GM06990 (cell line): Measurements from ENCODE around the gene OR10H4.
"Not testable (repeated sequence)": the region's sequence is repeated elsewhere in the genome, so short reads cannot be mapped to it uniquely, and the experiment has no call there.

Source experiments
- DNase-seq: peaks from one replicate; pipeline ENCODE4 v3.0.0-alpha.2; 2011; ENCODE audit not compliant: insufficient read length; ENCODE audit errors: extremely low read depth
- H3K27me3 ChIP-seq: replicated peaks from 2 replicates; pipeline ENCODE4 v1.6.0; 2011; ENCODE audit warnings: low read length; ENCODE audit not compliant: control insufficient read depth, insufficient read depth
- H3K36me3 ChIP-seq: 2 replicates; pipeline ENCODE4 v1.5.1; 2011; ENCODE audit warnings: low read length; ENCODE audit not compliant: control insufficient read depth, insufficient read depth
- H3K4me3 ChIP-seq: replicated peaks from 2 replicates; pipeline ENCODE4 v1.5.1; 2011; ENCODE audit warnings: low read depth, mild to moderate bottlenecking, control low read depth, low read length
- CTCF ChIP-seq: IDR thresholded peaks from 2 replicates; pipeline ENCODE4 v1.5.1; 2011; ENCODE audit warnings: low read length, control low read depth, mild to moderate bottlenecking, inconsistent platforms; ENCODE audit not compliant: insufficient read depth, poor library complexity, severe bottlenecking

The OR10H4 gene

DNA sequence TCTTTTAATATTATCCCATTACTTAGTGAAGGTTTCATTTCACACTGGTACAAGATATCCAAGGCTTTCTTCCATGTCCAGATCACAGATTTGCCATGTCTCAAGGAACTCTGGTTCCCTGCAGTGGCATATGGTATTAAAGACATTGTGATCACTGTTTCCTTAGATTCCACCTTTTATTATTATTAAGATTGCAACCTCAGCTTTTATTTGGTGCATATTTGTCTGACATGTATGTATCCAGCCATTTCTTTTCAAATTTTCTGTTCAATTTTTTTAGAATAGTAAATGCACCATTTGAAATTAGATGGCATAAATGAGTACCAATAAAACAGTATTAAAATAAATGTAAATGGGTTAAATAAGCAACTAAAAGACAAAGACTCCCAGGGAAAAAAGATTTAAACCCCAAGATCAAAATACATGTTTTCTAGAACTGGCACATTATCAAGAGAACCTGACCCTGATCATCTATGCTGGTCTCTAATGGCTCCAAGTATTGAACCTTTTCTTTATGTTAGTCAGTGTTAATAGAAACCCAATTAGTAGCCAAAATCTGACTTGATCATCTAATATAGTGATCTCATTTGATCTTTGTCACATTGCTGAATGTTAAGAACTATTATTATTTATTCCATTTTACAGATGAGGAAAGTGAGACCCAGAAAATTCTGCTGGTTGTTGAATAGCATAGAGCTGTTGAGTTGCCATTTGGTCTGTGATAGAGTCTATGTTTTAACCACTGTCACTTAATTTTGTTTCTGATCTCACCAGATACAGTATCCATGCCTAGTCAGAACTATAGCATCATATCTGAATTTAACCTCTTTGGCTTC is at the start of gene OR10H4:
Gene OR10H4, plus strand, starts transcription at position 786 of the 836 bp plus-strand sequence. Its CDS starts 0 bp downstream, at position 786.
- Histone ChIP-seq H3K27me3 (no peaks in the 10 kb centered on the region), H3K36me3 (no peaks in the 10 kb centered on the region), H3K4me3 (no peak within 1 kb of the TSS)
- no peak for TF ChIP-seq CTCF
- DNase-seq, result no peak

DNA sequence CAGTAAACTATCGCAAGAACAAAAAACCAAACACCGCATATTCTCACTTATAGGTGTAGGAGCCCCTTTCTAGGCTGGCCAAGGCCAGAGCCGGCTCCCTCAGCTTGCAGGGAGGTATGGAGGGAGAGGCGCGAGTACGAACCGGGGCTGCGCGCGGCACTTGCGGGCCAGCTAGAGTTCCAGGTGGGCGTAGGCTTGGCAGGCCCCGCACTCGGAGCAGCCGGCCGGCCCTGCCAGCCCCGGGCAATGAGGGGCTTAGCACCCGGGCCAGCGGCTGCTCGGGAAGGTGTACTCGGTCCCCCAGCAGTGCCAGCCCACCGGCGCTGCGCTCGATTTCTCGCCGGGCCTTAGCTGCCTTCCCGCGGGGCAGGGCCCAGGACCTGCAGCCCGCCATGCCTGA is 49.2 kb upstream of the OR10H4 start:
- H3K4me3 ChIP-seq, H3K27me3 ChIP-seq, H3K36me3 ChIP-seq, DNase-seq: not testable (repeated sequence)

DNA sequence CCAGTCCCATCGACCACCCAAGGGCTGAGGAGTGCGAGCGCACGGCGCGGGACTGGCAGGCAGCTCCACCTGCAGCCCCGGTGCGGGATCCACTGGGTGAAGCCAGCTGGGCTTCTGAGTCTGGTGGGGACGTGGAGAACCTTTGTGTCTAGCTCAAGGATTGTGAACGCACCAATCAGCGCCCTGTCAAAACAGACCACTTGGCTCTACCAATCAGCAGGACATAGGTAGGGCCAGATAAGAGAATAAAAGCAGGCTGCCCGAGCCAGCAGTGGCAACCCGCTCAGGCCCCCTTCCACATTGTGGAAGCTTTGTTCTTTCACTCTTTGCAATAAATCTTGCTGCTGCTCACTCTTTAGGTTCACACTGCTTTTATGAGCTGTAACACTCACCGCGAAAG is 48.8 kb upstream of the OR10H4 start:
- not testable (repeated sequence) for H3K27me3 ChIP-seq, H3K4me3 ChIP-seq, DNase-seq

DNA sequence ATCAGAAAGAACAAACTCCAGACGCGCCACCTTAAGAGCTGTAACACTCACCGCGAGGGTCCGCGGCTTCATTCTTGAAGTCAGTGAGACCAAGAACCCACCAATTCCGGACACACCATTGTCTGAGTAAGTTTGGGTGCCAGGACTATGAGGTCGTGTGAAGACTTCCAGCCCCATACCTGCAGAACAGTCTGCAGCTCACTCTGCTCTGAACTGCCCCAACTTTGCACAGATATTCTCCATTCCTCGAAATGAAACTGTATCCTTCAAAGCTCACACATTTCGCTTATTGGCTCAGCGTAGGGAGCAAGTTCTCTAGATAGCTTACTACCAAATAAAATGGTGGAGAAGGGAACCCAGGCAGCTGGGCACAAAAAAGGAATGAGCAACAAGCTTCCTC is 48.3 kb upstream of the OR10H4 start:
- no peak for DNase-seq
- Histone ChIP-seq H3K36me3 (no peaks in the 10 kb centered on the region), H3K27me3 (no peaks in the 10 kb centered on the region), H3K4me3 (no peak overlapping the region)
- TF ChIP-seq CTCF, result no peak

More for the DNA sequence above, 48.8 kb upstream of the OR10H4 start:
- H3K36me3 ChIP-seq, result not testable (repeated sequence)

DNA sequence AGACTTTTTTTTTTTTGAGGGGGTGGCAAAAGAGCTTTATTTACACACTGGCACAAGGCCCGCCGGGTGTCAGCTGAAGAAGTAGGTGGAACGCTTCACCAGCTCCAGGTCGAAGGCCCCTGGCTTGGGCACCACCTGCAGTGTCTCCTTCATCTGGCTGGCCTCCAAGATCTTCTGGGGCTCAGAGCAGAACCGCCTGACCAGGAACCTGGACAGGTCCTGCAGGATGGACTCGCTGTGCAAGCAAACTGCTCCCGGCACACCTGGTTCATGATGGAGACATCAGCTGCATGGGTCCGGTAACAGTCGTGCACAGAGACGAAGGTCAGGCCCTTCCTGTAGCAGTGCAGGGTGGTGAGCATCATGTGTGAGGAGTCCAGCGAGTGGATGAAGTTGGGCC is 46.6 kb upstream of the OR10H4 start:
- H3K27me3 ChIP-seq, result no peaks in the 10 kb centered on the region
- H3K4me3 ChIP-seq, result no peak overlapping the region
- H3K36me3 ChIP-seq, result no peaks in the 10 kb centered on the region
- DNase-seq, result no peak
- TF ChIP-seq CTCF, result no peak

- not testable (repeated sequence) for DNase-seq, H3K36me3 ChIP-seq, H3K4me3 ChIP-seq, H3K27me3 ChIP-seq
Observed at GRCh38 chr19:15902898-15903297, 45.9 kb upstream of the OR10H4 start.

- Histone ChIP-seq H3K4me3 (no peak overlapping the region), H3K27me3 (no peaks in the 10 kb centered on the region), H3K36me3 (no peaks in the 10 kb centered on the region)
- no peak for DNase-seq
- TF ChIP-seq CTCF, result no peak
Observed at GRCh38 chr19:15905026-15905425, 43.8 kb upstream of the OR10H4 start.
